CD4-positive, alpha-beta T cell treated with Interleukin-1 beta for 1 hour (primary cell): ENCODE results near the gene GRK6.
A peak's percentile ranks its signal among the peaks of the same experiment; 100 is the strongest.

ENCODE experiments used
- DNase-seq, 2 donors: peaks; one replicate each; pipeline ENCODE4 v3.0.0-alpha.2; 2020 to 2022

The GRK6 gene

DNA sequence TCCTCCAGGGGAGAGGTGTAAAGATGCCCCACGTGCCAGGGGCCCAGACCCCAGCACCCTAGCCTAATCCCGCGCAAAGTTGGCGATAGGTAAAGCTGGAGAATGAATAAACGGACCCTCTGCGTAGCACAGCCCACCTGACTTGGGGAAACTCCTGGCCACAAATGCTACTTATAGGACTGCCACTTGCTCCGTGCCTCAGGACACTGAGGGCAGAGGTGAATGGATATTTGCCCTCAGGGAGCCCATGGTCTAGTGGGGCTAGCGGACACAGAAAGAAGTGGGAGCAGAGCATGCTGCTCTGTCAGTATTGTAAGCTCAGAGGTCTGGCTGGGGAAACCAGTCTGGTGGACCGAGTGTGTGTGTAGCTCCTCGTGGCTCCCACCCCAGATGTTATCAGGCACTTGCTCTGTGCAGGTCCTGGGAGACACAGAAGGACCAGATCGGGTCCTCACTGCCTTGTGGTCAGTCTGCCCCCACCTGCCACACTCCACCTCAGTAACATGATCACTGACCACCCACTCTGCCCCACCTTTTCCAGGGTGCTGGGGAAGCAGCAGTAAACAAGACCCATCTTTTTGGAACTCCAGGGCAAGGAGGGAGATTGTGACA, 841 bp downstream of the GRK6 start:
- DNase-seq = no peak

DNA sequence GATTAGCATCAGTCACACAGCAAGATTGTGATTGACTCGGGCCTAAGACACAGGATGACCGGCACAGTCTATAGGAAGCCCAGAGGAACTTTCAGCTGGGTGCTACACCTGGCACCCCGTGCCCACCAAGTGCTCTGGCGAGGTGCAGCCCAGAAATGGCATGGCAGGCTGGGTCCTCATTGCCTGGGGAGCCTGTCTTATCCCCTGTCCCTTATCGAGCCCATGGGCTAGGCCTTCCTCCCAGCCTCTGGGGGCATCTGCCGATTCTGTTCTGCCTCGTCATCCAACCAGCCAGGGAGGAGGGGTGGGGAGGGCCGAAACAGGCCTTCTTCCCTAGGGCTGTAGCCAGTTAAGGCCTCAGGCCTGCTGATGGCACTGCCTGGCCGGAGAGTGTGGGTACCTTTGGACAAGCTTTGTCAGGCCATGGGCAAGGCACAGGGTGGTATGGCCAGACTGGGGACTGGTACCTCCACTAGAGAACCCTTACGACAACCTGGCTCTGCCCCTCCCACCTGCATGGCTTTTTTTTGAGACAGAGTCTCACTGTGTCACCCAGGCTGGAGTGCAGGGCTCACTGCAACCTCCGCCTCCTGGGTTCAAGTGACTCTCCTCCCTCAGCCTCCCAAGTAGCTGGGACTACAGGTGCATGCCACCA, 1.6 kb downstream of the GRK6 start:
- peak in 1 of 2 donors; percentile 52 for DNase-seq

DNA sequence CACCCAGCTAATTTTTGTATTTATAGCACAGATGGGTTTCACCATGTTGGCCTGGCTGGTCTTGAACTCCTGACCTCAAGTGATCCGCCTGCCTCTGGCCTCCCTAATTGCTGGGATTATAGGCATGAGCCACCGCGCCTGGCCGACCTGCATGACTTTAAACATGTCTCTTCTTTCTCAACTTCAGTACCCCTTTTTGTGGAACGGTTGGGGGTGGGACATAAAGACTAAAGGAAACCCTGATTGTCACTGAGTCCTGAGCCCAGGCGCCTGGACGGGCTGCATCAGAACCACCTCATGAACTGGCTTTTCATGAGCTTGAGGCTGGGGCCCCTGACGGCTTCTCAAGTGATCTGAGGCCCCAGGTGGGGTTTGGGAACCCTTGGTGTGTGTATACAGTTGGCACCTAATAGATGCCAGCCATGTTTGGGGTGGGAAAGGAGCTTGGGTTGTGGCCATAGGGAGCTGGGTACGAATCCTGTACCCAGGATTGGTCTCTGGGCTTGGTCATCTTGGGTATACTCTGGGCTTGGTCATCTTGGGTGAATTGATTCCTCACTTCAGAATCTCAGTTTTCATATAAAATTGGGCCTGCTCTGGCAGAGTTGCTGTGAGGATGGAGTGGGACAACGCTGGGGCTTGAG, 2.2 kb downstream of the GRK6 start:
- no peak for DNase-seq

DNA sequence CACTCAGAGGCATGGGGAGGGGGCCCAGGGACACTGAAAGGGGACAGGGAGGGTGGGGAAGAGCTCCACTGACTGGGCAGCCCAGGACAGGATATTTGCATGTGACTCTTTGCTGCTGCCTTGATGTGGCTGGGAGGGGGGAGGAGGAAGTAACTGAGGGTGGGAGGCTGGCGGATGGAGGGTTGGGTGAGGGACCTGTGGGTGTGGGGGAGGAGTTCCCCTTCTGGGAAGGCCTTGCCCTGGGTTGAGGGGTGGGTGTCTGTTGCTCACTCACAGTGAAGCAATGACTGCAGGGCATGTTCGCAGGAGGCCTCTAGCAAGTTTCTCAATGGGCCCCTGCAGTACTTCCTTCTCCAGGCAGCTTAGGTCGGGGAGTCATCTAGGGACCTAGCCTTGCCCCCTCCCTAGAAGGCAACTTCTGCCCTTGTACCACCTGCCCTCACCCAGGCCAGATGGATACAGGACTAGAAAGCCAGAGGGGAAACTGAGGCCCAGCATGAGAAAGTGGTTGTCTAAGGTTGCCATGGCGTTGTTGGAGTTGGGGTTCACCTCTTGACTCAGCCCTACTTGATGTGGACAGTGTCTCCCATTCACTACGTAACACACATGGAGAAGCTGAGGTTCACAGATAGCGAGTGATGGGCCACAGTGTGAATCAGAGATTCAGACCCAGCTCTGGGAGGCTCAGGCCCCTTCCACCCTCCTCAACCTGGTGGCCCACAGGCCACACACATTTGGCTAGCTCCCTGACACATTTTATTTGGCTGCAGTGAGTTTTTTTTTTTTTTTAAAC, 3.0 kb downstream of the GRK6 start:
- DNase-seq = peak; percentile 87 to 91

DNA sequence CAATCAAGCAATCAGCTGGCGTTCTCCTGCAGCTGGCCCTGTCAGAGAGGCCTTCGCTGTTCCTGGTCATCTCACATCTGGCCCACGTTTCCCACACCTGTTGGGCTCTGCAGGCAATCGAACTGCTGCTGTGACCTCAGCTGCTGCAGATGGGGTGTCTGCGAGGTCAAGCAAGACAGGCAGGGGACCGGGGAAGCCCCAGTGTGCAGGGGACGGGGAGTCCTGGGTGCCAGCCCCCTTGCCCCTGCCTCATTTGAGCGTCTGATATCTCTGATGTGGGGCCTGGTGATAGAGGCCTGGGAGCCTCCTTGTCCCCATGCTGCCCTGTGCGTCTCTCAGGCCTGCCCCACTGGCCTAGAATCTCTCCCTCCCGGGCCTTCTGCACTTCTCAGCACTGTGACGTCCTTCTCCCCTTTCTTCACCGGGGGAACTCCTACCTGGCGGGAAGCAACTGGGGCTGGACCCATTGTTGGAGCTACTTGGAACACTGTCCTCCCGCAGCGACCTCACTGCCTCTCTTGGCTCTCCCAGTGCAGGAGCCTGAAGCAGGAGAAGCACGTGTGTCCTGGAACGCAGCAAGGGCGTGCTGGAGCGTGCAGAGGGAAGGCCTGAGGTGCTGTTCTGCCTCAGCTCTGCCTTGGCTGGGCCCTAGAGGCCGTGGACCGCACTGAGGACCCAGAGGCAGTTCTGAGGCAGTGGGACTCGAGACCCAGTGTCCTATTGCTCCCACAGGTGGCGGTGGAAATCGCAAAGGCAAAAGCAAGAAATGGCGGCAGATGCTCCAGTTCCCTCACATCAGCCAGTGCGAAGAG, 3.9 kb downstream of the GRK6 start:
- DNase-seq = no peak

DNA sequence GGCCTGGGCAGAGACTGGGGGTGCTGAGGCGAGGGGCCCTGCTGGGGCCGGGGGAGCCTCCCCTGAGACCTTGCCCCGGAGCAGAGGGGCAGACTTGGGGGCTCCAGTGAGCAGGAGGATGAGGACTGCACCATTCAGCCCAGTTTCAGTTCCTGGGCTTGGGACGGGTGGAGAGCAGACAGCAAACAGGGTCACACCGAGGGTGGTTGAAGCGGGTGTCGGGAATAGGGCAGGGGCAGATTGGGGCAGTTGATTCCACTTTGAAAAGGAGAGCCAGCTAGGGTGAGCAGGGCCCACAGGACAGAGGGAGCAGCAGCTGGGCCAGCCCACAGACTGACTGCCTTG, 4.5 kb downstream of the GRK6 start:
- DNase-seq = no peak

DNA sequence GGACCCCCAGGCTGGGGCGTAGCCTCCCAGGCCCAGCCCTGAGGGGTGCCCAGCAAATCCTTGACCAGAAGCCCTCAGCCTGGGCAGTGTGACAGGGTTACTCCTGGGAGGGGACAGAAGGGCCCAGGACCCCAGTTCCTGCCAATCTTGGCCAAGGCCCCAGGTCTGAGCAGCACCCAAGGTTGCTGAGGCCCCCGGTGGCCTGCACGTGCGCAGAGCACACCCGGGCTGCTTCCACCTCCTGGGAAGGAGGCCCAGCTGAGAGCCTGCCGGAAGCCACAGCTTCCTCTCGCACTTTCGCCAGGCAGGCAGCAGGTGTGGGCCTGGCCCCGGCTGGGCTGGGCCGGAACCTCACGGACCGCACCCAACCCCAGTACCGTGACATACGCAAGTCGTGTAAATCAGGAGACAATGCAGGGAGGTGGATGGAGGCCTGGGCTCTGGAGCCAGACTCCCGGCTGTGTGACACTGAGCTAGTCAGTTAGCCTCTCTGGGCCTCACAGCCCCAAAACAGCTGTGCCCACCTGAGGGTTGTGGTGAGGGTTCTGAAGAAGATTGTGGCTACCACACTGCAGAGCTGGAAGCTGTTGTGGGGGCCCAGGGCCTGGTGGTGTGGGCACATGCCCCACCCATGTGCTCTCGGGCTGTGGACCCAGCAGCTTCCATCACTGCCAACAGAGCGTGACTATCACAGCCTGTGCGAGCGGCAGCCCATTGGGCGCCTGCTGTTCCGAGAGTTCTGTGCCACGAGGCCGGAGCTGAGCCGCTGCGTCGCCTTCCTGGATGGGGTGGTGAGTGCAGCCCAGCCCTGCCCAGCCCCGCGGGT, 5.1 kb downstream of the GRK6 start:
- DNase-seq = peak; percentile 83 to 87

DNA sequence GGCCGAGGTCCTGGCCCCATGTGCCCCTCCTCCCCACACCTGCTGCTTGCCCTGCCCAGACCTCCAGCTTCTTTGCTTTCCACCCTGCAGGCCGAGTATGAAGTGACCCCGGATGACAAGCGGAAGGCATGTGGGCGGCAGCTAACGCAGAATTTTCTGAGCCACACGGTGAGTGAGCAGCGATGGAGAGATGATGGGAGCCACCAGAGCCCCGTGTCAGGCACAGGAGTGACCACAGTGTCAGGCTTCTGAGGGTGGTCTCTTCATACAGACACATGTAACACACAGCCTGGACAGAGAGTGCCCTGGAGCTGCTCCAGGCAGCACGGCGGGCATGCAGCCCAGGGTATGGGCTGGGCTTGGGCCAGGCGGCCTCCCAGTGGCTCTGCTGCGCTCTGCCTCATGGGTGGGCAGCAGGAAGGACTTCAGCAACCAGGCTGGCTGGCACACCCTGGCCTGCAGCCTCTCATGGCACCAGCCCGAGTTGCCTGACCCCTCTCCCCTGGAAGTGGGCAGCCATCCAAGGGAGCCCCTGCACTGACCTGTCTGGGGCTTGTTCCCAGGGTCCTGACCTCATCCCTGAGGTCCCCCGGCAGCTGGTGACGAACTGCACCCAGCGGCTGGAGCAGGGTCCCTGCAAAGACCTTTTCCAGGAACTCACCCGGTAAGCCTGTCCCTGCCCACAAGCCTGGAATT, 5.8 kb downstream of the GRK6 start:
- no peak for DNase-seq

DNA sequence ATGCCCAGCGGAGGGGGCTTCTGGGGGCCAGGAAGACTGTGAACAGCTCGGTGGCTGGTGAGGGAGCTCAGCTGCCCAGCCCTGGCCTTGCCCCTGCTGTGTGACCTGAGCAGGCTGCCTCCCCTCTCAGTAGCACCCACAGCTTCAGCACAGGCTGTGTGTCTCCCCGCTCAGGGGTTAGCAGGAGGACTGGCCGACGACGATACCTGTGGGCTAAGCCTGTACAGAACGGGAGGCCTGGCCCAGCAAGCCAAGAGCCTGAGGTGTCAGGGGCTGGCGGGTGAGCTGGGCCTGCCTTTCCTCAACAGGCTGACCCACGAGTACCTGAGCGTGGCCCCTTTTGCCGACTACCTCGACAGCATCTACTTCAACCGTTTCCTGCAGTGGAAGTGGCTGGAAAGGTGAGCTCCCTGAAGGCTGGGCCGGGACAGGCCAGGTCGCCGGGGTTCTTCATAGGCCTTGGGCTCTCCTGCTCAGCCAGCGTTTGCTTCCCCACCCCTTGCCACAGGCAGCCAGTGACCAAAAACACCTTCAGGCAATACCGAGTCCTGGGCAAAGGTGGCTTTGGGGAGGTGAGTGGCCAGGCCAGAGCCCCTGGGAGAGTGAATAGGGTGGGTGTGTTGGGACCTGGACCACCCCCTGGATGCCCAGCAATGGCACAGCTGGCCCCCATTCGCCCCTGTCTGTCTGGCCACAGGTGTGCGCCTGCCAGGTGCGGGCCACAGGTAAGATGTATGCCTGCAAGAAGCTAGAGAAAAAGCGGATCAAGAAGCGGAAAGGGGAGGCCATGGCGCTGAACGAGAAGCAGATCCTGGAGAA, 6.6 kb downstream of the GRK6 start:
- DNase-seq = no peak

DNA sequence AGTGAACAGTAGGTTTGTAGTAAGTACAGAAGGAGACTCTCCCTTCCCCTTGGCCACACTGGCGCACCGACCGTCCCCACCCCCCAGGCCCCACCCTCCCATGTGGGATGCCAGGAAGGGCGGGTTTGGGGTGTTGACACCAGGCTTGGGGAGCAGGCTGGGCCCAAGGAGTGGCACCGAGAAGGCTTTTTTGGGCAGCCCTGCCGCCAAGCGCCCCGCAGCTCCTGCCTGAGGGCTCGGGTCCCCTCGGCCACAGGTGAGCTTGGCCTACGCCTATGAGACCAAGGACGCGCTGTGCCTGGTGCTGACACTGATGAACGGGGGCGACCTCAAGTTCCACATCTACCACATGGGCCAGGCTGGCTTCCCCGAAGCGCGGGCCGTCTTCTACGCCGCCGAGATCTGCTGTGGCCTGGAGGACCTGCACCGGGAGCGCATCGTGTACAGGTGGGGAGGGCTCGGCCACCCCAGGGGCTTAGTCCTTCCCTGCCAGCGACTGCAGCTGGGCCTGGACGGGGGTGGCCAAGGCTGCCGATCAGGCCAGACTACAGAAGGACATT, 7.3 kb downstream of the GRK6 start:
- DNase-seq = no peak

DNA sequence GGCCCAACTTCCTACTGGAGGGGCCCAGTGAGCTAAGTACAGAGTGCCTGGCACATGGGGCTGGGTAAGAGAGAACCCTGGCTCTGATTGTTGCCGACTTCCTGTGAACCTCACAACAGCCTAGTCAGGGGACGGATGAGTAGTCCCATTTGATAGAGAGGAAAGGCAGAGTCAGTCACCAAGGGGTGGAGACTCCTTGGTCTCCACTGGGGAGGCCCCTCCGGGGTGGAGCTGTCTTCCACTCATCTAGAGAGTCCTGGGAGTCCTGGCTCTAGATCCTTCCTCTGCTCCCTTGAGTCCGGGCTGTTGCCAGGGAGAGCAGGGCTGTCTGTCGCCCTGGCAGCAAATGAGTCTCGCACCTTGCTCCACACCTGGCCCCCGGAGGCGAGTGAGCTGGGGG, 8.0 kb downstream of the GRK6 start:
- DNase-seq = peak in 1 of 2 donors; percentile 56

DNA sequence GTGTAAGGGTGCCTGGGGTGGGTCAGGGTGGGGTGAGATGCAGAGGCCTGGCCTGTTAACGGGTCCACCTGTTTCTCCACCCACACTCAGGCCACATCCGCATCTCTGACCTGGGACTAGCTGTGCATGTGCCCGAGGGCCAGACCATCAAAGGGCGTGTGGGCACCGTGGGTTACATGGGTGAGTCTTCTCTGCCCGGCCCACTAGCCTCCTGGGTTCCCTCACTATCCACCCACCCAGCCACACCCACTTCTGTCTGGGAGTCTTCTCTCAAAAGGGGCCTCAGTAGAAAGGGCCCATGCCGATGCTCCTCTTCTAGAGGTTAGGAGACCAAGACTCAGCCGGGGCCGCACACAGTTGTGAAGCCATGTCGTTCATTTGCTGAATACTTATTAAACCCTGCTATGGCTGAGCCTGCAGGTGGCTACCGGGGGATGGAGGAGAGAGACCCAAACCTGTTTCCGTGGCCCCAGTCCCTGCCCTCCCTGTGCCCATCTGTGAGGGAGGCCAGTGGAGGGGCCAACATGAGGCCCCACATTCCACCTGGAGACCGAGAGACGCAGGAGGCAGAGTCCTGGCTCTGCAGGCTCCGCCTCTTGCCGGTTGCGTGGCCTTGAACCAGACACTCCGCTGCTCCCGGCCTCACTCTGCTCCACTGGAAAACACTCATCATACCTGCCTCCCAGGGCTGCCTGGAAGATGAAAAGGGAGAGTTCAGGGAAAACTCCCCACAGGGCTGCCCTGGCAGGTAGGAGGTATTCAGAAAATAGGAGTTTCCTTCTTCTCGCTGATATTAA, 8.7 kb downstream of the GRK6 start:
- no peak for DNase-seq

DNA sequence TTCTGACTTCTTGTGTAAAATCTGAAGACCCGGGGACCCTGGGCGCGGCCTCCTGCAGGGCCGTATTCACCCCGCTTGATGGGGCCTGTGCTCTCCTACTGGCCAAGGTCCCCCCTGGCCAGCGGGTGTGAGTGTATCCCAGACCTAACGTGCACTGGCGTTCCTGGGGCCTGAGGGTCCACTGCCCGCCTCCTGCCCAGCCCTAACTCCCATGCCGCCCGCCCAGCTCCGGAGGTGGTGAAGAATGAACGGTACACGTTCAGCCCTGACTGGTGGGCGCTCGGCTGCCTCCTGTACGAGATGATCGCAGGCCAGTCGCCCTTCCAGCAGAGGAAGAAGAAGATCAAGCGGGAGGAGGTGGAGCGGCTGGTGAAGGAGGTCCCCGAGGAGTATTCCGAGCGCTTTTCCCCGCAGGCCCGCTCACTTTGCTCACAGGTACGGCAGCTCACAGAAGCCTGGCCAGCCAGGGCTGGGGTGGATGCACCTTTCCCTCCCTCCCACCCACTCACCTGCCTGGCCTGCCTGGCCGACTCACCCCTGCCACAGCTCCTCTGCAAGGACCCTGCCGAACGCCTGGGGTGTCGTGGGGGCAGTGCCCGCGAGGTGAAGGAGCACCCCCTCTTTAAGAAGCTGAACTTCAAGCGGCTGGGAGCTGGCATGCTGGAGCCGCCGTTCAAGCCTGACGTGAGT, 9.5 kb downstream of the GRK6 start:
- no peak for DNase-seq

DNA sequence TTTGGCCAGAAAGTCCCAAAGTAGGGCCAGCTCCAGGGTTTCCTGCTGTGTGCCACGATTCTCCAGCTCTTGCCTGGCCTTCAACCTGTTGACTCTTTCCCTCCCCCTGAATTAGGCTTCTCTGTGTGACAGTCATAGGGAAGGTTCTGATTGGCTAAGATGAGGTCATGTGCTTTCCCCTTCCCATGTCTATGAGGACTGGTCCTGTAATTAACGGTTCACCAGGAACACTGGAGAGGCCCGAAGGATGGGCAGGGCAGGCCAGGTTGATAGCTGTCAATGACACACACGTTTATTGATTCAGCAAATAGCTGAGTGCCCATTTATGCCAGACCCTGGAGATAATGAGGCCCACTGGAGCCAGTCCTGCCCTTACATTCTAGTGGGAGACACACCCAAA, 11.1 kb downstream of the GRK6 start:
- DNase-seq = no peak

DNA sequence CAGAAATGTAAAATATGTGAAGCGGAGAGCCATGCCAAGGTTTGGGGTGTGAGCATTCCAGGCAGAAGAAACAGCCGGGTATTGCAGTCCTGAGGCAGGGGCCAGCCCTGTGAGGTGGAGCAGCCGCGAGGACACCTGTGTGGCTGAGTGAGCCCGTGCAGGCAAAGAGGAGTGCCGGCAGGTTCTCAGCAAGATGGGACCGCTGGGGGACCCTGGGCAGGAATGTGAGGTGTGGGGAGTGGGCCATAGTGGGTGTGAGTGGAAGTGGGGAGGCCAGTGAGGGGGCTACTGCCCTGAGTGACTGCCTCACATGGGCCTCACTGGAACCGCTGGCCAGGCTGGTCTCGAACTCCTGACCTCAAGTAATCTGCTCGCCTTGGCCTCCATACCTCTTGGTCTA, 12.0 kb downstream of the GRK6 start:
- DNase-seq = no peak

DNA sequence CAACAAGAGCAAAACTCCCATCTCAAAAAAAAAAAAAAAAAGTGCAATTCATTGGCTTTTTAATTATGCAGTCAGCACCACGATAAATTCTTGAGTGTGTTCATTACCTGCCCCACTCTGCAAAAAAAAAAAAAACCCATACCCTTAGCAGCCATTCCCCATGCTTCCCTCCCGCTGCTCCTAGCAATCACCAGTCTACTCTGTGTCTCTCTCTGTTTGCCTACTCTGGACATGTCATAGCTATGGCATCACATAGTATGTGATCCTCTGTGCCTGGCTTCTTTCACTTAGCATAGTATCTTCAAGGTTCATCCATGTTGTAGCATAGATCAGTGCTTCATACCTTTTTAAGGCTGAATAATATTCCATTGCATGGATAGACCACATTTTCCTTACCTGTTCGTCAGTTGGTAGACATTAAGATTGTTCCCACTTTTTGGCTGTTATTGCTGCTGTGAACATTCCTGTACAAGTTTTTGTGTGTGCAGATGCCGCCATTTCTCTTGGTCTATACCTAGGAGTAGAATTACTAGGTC, 13.1 kb downstream of the GRK6 start:
- no peak for DNase-seq

DNA sequence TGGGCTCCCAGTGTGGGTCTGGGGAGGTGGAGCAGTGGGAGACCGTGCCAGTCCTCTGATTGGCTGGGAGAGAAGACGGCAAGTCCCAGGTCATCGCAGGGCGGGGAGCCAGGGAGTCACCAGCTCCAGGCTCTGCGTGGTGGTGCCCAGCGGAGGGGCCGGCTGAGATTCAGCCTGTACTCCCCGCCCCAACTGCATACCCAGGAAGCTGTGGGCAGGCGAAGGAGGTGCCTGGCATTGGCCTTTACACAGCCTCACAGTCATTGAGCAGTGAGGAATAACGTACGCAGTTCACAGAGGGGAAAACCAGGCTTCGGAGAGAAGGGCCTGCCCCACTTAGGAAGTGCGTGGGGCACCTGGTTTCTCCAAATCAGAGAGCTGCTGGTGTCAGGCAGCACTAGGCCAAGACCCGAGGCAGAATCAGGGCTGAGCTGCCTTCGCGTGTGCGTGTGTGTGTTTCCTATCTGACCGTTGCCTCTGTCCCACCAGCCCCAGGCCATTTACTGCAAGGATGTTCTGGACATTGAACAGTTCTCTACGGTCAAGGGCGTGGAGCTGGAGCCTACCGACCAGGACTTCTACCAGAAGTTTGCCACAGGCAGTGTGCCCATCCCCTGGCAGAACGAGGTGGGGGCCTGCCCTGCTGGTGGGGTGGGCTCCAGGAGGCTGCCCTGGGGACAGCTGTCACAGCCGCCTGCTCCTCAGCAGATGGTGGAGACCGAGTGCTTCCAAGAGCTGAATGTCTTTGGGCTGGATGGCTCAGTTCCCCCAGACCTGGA, 13.9 kb downstream of the GRK6 start:
- peak; percentile 48 to 77 for DNase-seq
